K562 (cell line): ENCODE results near the gene PHF20. TPM values are rescaled to one million over a fixed set of nuclear protein-coding genes. Genes with fewer than 3 reads are reported as not detected.

Source experiments
- ATAC-seq: fragments of 200-7000 bp; cut with Tn5 transposase; 3 replicates; pipeline ENCODE4 v1.9.1; 2020; ENCODE audit warnings: moderate library complexity
- BruUV-seq: library from RNA; stranded (reverse); fragments of 400-500 nt; replicated peaks from 2 replicates; lab custom pipeline; 2021; lab: Mats Ljungman, UMichigan
- CTCF ChIA-PET: fragments of 300-600 bp; formaldehyde crosslinking; extraction: SDS; loops from one replicate; lab custom pipeline; 2021; ENCODE audit warnings: low intra/inter-chr PET ratio; lab: Yijun Ruan, JAX
- POLR2A ChIA-PET: fragments of 300-600, 350-650 bp; sonication (Branson Sonifier 250); formaldehyde crosslinking; extraction: SDS; loops from one replicate; lab custom pipeline; 2021; ENCODE audit warnings: antibody characterized with exemption, inconsistent platforms; lab: Yijun Ruan, JAX
- DNase-seq, 4 experiments: peaks; one replicate each; pipeline versions ENCODE4 v3.0.0 to v3.0.0-alpha.2; 2011 to 2018; ENCODE audit warnings: low spot score in 3 of 4, mixed read lengths in 3 of 4; ENCODE audit errors: extremely low read depth in 1 of 4
- FAIRE-seq: peaks from 2 replicates; lab custom pipeline; 2011; peaks lifted over from hg19 to GRCh38; lab: Jason Lieb, UNC
- H2AFZ ChIP-seq: 2 replicates; pipeline ENCODE4 v1.6.0; 2011; ENCODE audit warnings: low read depth, low read length, control low read depth, inconsistent platforms
- H3K27ac ChIP-seq: fragments of 200-600 bp; 3 replicates; pipeline ENCODE4 v1.8.0; 2011; ENCODE audit warnings: low read depth, mild to moderate bottlenecking, control low read depth, inconsistent platforms, low read length, moderate library complexity, mixed read lengths; ENCODE audit errors: extremely low read depth
- H3K27me3 ChIP-seq, 2 experiments: fragments of 300-600 bp in 1 of 2; 2 replicates in 1 of 2; 3 replicates in 1 of 2; pipeline versions ENCODE4 v1.6.0 to v1.8.0; 2011; ENCODE audit warnings: inconsistent platforms in 2 of 2, low read length in 2 of 2, mild to moderate bottlenecking in 1 of 2, mixed read lengths in 1 of 2, moderate library complexity in 1 of 2; ENCODE audit not compliant: control insufficient read depth in 2 of 2, insufficient read depth in 2 of 2
- H3K36me3 ChIP-seq: fragments of 300-600 bp; 3 replicates; pipeline ENCODE4 v1.8.0; 2011; ENCODE audit warnings: mild to moderate bottlenecking, low read length, inconsistent platforms; ENCODE audit not compliant: control insufficient read depth, insufficient read depth
- H3K4me1 ChIP-seq, 2 experiments: fragments of 200-600 bp in 1 of 2; replicated peaks in 1 of 2; 2 replicates in 1 of 2; 3 replicates in 1 of 2; pipeline versions ENCODE4 v1.5.1 to v1.8.0; 2011; ENCODE audit warnings: inconsistent platforms in 2 of 2, low read length in 2 of 2, mild to moderate bottlenecking in 1 of 2, mixed read lengths in 1 of 2, moderate library complexity in 1 of 2; ENCODE audit not compliant: control insufficient read depth in 2 of 2, insufficient read depth in 2 of 2
- H3K4me2 ChIP-seq: 2 replicates; pipeline ENCODE4 v1.6.1; 2011; ENCODE audit warnings: low read length, control low read depth, inconsistent platforms, mixed read lengths; ENCODE audit not compliant: insufficient read depth
- H3K4me3 ChIP-seq: fragments of 200-600 bp; sonication (generic), shearing (Covaris generic); 2 replicates; pipeline ENCODE4 v1.5.1; 2016; ENCODE audit warnings: control low read depth, inconsistent platforms
- H3K79me2 ChIP-seq: fragments of 200-600 bp; 3 replicates; pipeline ENCODE4 v1.8.0; 2011; ENCODE audit warnings: low read length, inconsistent platforms; ENCODE audit not compliant: control insufficient read depth, insufficient read depth
- H3K9ac ChIP-seq, 2 experiments: 2 replicates each; pipeline versions ENCODE4 v1.6.0 to v1.6.1; 2011; ENCODE audit warnings: low read depth in 2 of 2, low read length in 2 of 2, control low read depth in 1 of 2, inconsistent platforms in 1 of 2, mild to moderate bottlenecking in 1 of 2, mixed read lengths in 1 of 2; ENCODE audit not compliant: insufficient read depth in 1 of 2
- H3K9me1 ChIP-seq: one replicate; pipeline ENCODE4 v1.6.0; 2011; ENCODE audit warnings: inconsistent platforms, mild to moderate bottlenecking, low read length, moderate library complexity; ENCODE audit not compliant: control insufficient read depth, insufficient read depth
- H3K9me3 ChIP-seq: replicated peaks from 2 replicates; pipeline ENCODE4 v1.5.1; 2011; ENCODE audit warnings: low read depth, low read length, inconsistent platforms; ENCODE audit not compliant: control insufficient read depth, insufficient read depth
- H4K20me1 ChIP-seq: replicated peaks from 2 replicates; pipeline ENCODE4 v1.6.1; 2011; ENCODE audit warnings: low read length, inconsistent platforms, mixed read lengths; ENCODE audit not compliant: control insufficient read depth, insufficient read depth
- CC2D1A ChIP-seq: fragments of 450-650 bp; IDR thresholded peaks from 2 replicates; pipeline ENCODE4 v1.6.1; 2017; ENCODE audit warnings: mild to moderate bottlenecking
- CREB1 ChIP-seq, 2 experiments: sonication (generic) in 1 of 2; formaldehyde crosslinking in 1 of 2; IDR thresholded peaks; 2 replicates each; pipeline versions ENCODE4 v1.6.1 to v1.8.0; 2012 to 2022; ENCODE audit warnings: inconsistent platforms in 1 of 2, mild to moderate bottlenecking in 1 of 2, missing genetic modification reagents in 1 of 2, moderate library complexity in 1 of 2
- E2F3 ChIP-seq: fragments of 250-450 bp; sonication (Bioruptor Pico); IDR thresholded peaks from 2 replicates; pipeline ENCODE4 v1.4.0; 2020; ENCODE audit warnings: mild to moderate bottlenecking
- ELK3 ChIP-seq: fragments of 450-650 bp; formaldehyde crosslinking; IDR thresholded peaks from 2 replicates; pipeline ENCODE4 v1.4.0; 2020; ENCODE audit warnings: mild to moderate bottlenecking
- HMGXB4 ChIP-seq: sonication (generic); formaldehyde crosslinking; IDR thresholded peaks from 2 replicates; pipeline ENCODE4 v1.8.1; 2023; ENCODE audit warnings: mild to moderate bottlenecking, missing genetic modification reagents
- L3MBTL2 ChIP-seq: fragments of 450-650 bp; IDR thresholded peaks from 2 replicates; pipeline ENCODE4 v1.6.1; 2016; ENCODE audit warnings: mild to moderate bottlenecking, moderate library complexity
- NONO ChIP-seq, 2 experiments: fragments of 200-400 bp in 1 of 2; fragments of 450-650 bp in 1 of 2; formaldehyde crosslinking in 1 of 2; IDR thresholded peaks; 2 replicates each; pipeline ENCODE4 v1.6.1; 2017; ENCODE audit warnings: low read depth in 2 of 2, mild to moderate bottlenecking in 2 of 2, moderate library complexity in 2 of 2, low read length in 1 of 2
- RB1 ChIP-seq: fragments of 450-650 bp; IDR thresholded peaks from 2 replicates; pipeline ENCODE4 v1.6.1; 2017; ENCODE audit warnings: low read depth, mild to moderate bottlenecking
- RBBP5 ChIP-seq: fragments of 200-600 bp; sonication (generic); IDR thresholded peaks from 2 replicates; pipeline ENCODE4 v1.6.1; 2012; ENCODE audit warnings: borderline replicate concordance, mild to moderate bottlenecking, low read length, control low read depth, inconsistent platforms; ENCODE audit not compliant: insufficient read depth, poor library complexity, severe bottlenecking
- ZBTB5 ChIP-seq: fragments of 450-650 bp; IDR thresholded peaks from 2 replicates; pipeline ENCODE4 v1.6.1; 2017; ENCODE audit warnings: antibody characterized with exemption
- WGBS: fragments of 100-300 bp; shearing (Covaris generic); methylation state at CpG from one replicate; pipeline ENCODE4 v1.1.6; 2016; ENCODE audit warnings: low coverage, mixed read lengths; ENCODE audit not compliant: insufficient coverage; ENCODE audit errors: missing lambda C conversion rate; 5-methylcytosine and 5-hydroxymethylcytosine counted together
- in situ Hi-C: fragments of 300-500 bp; cut with MboI; formaldehyde crosslinking; loops from 4 replicates; pipeline ENCODE4 v1.15.0; 2018; ENCODE audit warnings: inconsistent platforms, mixed read lengths
- intact Hi-C: fragments of 100-400 bp; cut with micrococcal nuclease; formaldehyde crosslinking; loops from 2 replicates; pipeline ENCODE4 v1.14.2; 2022
- polyA plus RNA-seq, 8 experiments: library from polyadenylated mRNA; depleted of rRNA in 4 of 8; stranded (reverse) in 5 of 8; unstranded in 3 of 8; fragments of >200 nt; fragmentation: Nextera tagmentation in 2 of 8; fragmentation: Illumina TruSeq in 1 of 8; extraction: Ambion mirVana in 2 of 8; extraction: Trizol in 1 of 8; gene quantifications; 2 replicates each; pipeline versions ENCODE4 v1.2.1 to v1.2.3, GENCODE V29; 2011 to 2014; ENCODE audit warnings: inconsistent platforms in 1 of 8, missing spikeins in 1 of 8
- total RNA-seq, 7 experiments: library from RNA; depleted of rRNA in 6 of 7; stranded (reverse); fragments of >200 nt in 6 of 7; fragmentation: Illumina TruSeq in 2 of 7; extraction: Trizol in 2 of 7; gene quantifications; 2 replicates each; pipeline versions ENCODE4 v1.2.1 to v1.2.3, GENCODE V29; 2011 to 2021; ENCODE audit warnings: low replicate concordance in 1 of 7
- TF ChIP-seq, protein P1 (sequence below): sonication (generic); formaldehyde crosslinking; IDR thresholded peaks from 2 replicates; pipeline ENCODE4 v1.8.0; 2023; ENCODE audit warnings: mild to moderate bottlenecking, missing genetic modification reagents

PHF20 gene
- total and polyA plus RNA-seq, 9 of the 15 experiments (the other 6 are each of a cell fraction or from before 2014, with no cell fraction given), result 49.9 to 196 (median 70.7) TPM

GRCh38 chr20:35917077-35917476 is 145.3 kb downstream of the PHF20 start (continued):
- no peak for TF ChIP-seq HMGXB4 (CRISPR knock-in tag)

- ChIA-PET POLR2A (interaction anchor here (0.6 kb wide), 1 partner anchor 138 kb away, joined by 3 read pairs; no protein-coding TSS in a partner anchor), CTCF (no interaction called here)
- intact Hi-C loops, result no loop called here
- Histone ChIP-seq H3K27me3 (no peaks in the 10 kb centered on the region), H2AFZ (no peak overlapping the region), H3K9me1 (no peaks in the 10 kb centered on the region), H4K20me1 (no peaks in the 10 kb centered on the region), H3K79me2 (no peaks in the 10 kb centered on the region), H3K4me2 (no peak overlapping the region), H3K9ac (no peak overlapping the region; a peak in 1 of 4 replicates), H3K36me3 (peaks cover 66% of the 10 kb centered on the region), H3K27ac (no peak overlapping the region), H3K4me3 (no peak overlapping the region), H3K9me3 (no peaks in the 10 kb centered on the region), H3K4me1 (no peaks in the 10 kb centered on the region)
- WGBS, result 87% methylated on average over 1 of the region's 1 CpG
- FAIRE-seq (no peak), ATAC-seq (no peak), DNase-seq (no peak)
- in situ Hi-C loops, result no loop called here
- no TSS peak for BruUV-seq
- TF ChIP-seq RB1, result no peak
- no peak for TF ChIP-seq HMGXB4 (CRISPR knock-in tag)
- TF ChIP-seq, protein P1, sequence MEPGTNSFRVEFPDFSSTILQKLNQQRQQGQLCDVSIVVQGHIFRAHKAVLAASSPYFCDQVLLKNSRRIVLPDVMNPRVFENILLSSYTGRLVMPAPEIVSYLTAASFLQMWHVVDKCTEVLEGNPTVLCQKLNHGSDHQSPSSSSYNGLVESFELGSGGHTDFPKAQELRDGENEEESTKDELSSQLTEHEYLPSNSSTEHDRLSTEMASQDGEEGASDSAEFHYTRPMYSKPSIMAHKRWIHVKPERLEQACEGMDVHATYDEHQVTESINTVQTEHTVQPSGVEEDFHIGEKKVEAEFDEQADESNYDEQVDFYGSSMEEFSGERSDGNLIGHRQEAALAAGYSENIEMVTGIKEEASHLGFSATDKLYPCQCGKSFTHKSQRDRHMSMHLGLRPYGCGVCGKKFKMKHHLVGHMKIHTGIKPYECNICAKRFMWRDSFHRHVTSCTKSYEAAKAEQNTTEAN, result no peak
- TF ChIP-seq E2F3 (CRISPR knock-in tag), result no peak
- no peak for TF ChIP-seq RBBP5
- no peak for TF ChIP-seq NONO (IDR thresholded peaks at IDR 0.05; ENCODE audit: low read depth in 2 of 2, low read length in 1 of 2)
- TF ChIP-seq CC2D1A, result no peak
- no peak for TF ChIP-seq ZBTB5
- TF ChIP-seq CREB1 (IDR thresholded peaks at IDR 0.05), result no peak
- no peak for TF ChIP-seq CREB1 (CRISPR knock-in tag; IDR thresholded peaks at IDR 0.05)
- no peak for TF ChIP-seq L3MBTL2
- TF ChIP-seq ELK3 (CRISPR knock-in tag), result no peak
Measured at GRCh38 chr20:35918021-35918420, 146.2 kb downstream of the PHF20 start.
